GM18498 (cell line): Measurements from ENCODE around the gene KNDC1.
"Not testable (repeated sequence)": the region's sequence is repeated elsewhere in the genome, so short reads cannot be mapped to it uniquely, and the experiment has no call there.

Experiments used
- ATAC-seq: cut with Tn5 transposase; IDR thresholded peaks from one replicate; pipeline ENCODE4 v1.9.1; 2021; ENCODE audit warnings: mild to moderate bottlenecking, moderate library complexity; ENCODE audit not compliant: unreplicated experiment

The KNDC1 gene, protein sequence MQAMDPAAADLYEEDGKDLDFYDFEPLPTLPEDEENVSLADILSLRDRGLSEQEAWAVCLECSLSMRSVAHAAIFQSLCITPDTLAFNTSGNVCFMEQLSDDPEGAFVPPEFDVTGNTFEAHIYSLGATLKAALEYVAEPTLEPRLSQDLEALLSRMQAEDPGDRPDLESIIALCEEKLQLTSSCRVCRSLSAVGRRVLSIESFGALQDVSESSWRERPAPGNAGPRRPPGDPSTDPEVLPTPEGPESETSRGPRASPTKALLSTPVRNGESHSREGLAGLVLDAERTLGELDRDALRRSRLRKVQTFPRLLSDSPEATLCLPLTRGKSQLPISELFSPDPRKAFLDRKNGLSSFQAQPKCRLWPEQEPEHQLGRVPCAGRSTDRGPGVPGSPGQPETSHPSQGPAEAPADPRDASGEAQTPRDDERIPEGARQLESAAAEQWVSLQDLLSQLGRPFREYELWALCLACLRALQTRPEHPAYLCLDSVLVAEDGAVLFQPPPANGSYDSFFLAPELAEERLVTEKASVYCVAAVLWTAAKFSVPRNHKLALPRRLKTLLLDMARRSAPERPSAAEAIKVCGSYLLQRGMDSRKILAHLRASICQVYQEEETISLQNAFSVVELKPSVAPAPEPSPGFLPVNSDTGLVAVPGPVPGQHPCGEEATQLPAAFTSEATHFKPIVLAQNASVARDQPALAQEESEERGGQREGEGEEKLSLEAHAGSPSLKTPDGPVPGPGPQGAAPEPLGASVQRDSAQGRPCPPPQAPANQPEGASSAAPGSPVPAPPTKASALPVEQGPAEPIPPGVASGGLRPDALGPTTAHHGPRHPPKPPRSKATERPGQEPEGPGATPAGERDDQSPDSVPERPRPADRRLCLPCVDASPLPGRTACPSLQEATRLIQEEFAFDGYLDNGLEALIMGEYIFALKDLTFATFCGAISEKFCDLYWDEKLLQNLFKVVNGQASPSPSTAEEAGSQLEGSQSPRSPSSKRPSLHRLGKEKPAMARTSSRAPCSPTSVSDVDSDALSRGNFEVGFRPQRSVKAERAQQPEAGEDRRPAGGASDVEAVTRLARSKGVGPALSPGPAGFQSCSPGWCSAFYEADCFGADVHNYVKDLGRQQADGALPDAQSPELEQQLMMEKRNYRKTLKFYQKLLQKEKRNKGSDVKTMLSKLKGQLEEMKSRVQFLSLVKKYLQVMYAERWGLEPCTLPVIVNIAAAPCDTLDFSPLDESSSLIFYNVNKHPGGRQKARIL (N-terminal part only)

DNA sequence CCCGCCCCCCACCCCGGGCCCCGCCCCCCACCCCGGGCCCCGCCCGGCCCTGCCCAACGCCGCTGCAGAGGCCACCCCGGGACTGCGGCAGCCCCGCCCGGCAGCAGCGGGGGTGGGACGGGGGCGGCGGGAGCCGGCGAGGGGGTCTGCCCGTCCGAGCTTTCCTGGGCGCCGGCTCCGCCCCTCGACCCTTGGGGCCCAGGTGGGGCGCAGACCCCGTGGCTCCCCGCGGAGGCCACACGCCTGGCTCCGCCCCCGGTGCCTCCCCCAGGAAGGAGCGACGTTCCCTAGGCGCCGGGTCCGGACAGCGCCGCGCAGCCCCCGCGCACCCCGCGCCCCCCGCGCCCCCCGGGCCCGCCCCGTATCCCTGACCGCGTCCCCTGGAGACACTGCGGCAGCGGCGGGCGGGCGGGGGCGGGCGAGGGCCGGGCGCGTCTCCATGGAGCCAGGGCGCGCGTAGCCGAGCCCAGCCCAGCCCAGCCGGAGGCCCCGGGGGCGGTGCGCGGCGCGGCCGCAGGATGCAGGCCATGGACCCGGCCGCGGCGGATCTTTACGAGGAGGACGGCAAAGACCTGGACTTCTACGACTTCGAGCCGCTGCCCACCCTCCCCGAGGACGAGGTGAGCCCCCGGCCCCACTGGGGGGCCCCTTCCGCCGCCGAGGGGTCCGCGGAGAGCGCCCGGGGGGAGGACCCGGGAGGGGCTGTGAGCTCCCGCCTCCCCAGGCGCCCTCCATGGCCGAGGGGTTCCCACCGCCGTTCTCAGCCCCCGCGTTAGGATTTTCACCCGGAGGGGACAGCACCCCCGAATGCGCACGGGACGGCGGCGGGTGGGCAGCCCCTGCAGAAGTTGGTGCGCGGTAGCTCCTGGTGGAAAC, at the start of gene KNDC1:
TSS of gene KNDC1 (plus strand) at position 270 of the 876 bp plus-strand sequence. CDS start at position 519, 249 bp downstream.
- ATAC-seq: no peak

- ATAC-seq: no peak
These were observed 49.3 kb upstream of the KNDC1 start for GRCh38 chr10:133110609-133111275.

DNA sequence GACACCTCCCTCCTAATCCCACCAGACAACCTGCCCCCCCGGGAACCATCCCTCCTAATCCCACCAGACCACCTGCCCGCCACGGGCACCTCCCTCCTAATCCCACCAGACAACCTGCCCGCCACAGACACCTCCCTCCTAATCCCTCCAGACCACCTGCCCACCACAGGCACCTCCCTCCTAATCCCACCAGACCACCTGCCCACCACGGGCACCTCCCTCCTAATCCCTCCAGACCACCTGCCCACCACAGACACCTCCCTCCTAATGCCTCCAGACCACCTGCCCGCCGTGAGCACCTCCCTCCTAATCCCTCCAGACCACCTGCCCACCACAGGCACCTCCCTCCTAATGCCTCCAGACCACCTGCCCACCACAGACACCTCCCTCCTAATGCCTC, 48.4 kb upstream of the KNDC1 start:
- ATAC-seq: not testable (repeated sequence)

DNA sequence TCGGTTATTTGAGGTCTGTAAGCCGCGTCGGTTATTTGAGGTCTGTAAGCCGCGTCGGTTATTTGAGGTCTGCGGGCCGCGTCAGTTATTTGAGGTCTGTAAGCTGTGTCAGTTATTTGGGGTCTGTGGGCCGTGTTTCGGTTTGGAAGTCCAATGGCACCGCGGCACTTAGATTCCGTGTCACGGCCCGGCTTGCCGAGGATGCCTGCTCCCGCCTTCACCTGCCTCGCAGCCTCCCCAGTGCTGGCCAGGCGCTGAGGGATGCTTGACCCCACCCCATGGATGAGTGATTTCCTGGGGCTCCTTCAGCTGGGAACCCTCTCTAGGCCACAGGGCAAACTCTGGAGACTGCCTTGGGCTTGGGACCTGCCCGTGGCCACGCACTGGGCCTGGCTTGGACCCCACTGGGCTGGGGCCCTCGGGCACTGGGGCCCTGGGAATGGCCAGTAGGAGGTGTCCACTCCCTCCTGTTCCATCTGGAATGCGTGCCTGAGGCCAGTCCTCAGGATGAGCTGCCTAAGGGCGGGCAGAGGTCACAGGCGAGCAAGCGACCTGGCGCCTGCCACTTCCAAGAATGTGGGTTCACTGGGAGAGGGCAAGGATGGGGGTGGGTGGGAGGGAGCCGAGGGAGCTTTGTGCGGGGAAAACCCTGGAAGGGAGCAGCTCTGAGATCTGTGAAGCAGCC, 46.7 kb upstream of the KNDC1 start:
- no peak for ATAC-seq

- ATAC-seq: no peak
These were observed 46.2 kb upstream of the KNDC1 start for GRCh38 chr10:133113847-133114246.

GRCh38 chr10:133114251-133114650, 45.8 kb upstream of the KNDC1 start:
- no peak for ATAC-seq

GRCh38 chr10:133114726-133115452, 45.1 kb upstream of the KNDC1 start:
- ATAC-seq: no peak

- no peak for ATAC-seq
These were observed 44.6 kb upstream of the KNDC1 start for GRCh38 chr10:133115453-133115842.

DNA sequence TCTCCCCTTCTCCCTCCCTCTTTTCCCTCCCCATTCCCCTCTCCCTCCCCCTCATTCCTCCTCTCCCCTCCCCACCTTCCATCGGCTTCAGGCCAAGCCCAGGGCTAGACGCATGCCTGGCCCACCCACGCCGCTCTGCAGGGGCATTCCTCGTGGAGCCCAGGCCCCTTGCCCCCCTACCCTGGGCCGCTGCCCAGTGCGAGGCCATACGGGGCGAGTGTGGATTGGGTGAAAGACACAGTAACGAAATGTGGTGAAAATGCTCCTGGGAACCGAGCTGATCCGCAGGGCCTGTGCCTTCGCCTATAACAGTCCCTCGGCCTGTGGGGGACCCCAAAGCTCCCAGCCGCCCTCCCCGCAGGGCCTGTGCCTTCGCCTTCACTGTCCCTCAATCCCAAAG, 44.0 kb upstream of the KNDC1 start:
- ATAC-seq: no peak

DNA sequence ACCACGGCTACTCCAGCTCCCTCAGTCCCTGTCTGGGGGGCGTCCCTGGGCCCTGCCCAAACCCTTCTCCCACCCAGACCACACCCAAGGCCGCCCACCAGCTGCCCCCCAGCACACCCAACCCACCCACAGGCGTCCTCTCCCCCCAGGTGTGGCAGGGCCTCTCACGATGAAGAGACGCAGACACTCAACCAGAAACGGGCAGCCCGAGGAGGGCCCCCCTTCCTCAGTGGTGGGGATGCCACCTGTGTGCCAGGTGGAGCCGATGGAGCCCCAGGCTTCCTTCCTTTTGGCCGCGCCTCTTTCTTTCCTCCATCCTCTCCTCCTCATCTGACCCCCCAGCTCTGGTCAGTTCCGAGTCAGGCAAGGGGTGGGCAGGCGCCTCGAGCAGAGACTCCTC, 43.6 kb upstream of the KNDC1 start:
- ATAC-seq: no peak

- ATAC-seq: no peak
These were observed 42.9 kb upstream of the KNDC1 start for GRCh38 chr10:133117036-133117687.

DNA sequence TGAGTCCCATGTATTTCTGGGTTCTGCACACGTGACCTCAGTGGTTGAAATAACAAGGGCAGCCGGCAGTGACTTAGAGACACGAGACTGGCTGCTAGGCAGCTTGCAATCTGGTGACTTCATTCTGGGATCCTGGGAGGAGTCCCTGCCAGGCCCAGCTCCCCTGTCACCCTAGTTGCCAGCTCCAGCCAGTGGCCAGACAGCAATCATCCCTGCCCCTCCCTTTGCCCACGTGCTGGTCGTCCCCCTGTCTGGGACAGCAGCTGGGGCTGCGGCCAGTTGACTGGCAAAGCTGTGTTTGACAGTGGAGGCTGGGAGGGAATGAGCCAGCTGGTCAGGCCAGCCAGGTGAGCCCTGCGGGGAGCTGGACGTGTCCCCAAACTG, 42.3 kb upstream of the KNDC1 start:
- no peak for ATAC-seq

DNA sequence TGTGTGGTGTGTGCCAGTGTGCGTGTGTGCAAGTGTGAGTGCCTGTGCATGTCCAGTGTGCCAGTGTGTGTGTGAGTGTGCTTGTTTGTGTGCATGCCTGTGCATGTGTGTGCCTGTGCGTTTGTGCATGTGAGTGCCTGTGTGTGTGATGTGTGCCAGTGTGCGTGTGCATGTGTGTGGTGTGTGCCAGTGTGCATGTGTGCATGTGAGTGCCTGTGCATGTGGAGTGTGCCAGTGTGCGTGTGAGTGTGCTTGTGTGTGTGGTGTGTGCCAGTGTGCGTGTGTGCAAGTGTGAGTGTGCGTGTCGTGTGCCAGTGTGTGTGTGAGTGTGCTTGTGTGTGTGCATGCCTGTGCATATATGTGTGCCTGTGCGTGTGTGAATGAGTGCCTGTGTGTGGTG, 38.5 kb upstream of the KNDC1 start:
- no peak for ATAC-seq

- ATAC-seq: no peak
These were observed 37.7 kb upstream of the KNDC1 start for GRCh38 chr10:133122171-133122935.

- ATAC-seq: no peak
These were observed 36.8 kb upstream of the KNDC1 start for GRCh38 chr10:133123050-133123745.

GRCh38 chr10:133123746-133124356, 36.2 kb upstream of the KNDC1 start:
- no peak for ATAC-seq
